Panc1 (cell line): ENCODE results near the gene MACC1. TPM values are rescaled to one million over a fixed set of nuclear protein-coding genes. Genes with fewer than 3 reads are reported as not detected.

ENCODE experiments used
- ATAC-seq: fragments of 200-7000 bp; cut with Tn5 transposase; 2 replicates; pipeline ENCODE4 v1.9.1; 2020; ENCODE audit warnings: mild to moderate bottlenecking, moderate library complexity
- BruUV-seq: library from RNA; stranded (reverse); fragments of 400-500 nt; replicated peaks from 2 replicates; lab custom pipeline; 2021; lab: Mats Ljungman, UMichigan
- CTCF ChIA-PET: fragments of 300-600 bp; sonication (Branson Sonifier 250); formaldehyde crosslinking; loops from one replicate; lab custom pipeline; 2022; ENCODE audit warnings: antibody characterized with exemption; lab: Charles Lee
- POLR2A ChIA-PET: fragments of 300-600 bp; sonication (Branson Sonifier 250); formaldehyde crosslinking; loops from one replicate; lab custom pipeline; 2022; ENCODE audit warnings: antibody characterized with exemption; lab: Charles Lee
- DNase-seq: peaks from one replicate; pipeline ENCODE4 v3.0.0-alpha.2; 2010; ENCODE audit warnings: low read depth, low spot score
- H3K27ac ChIP-seq: 2 replicates; pipeline ENCODE4 v1.5.1; 2011; ENCODE audit warnings: mild to moderate bottlenecking, low read length, inconsistent platforms
- H3K27me3 ChIP-seq: fragments of 200-500 bp; sonication (Bioruptor generic); 2 replicates; pipeline ENCODE4 v1.6.0; 2014; ENCODE audit warnings: low read length, inconsistent platforms; ENCODE audit not compliant: control insufficient read depth, insufficient read depth
- H3K36me3 ChIP-seq: fragments of 200-500 bp; sonication (Bioruptor generic); 2 replicates; pipeline ENCODE4 v1.5.1; 2014; ENCODE audit warnings: inconsistent platforms, mild to moderate bottlenecking, low read length, moderate library complexity; ENCODE audit not compliant: control insufficient read depth, insufficient read depth
- H3K4me1 ChIP-seq: 2 replicates; pipeline ENCODE4 v1.5.1; 2011; ENCODE audit warnings: inconsistent platforms, mild to moderate bottlenecking, low read length, moderate library complexity; ENCODE audit not compliant: control insufficient read depth, insufficient read depth
- H3K4me3 ChIP-seq, 2 experiments: 2 replicates each; pipeline ENCODE4 v1.5.1; 2011 to 2012; ENCODE audit warnings: low read depth in 2 of 2, low read length in 2 of 2, mild to moderate bottlenecking in 2 of 2, inconsistent platforms in 1 of 2, moderate library complexity in 1 of 2
- H3K9me3 ChIP-seq: fragments of 200-500 bp; sonication (Bioruptor generic); 2 replicates; pipeline ENCODE4 v1.5.1; 2014; ENCODE audit warnings: low read depth, mild to moderate bottlenecking, inconsistent platforms, low read length, moderate library complexity; ENCODE audit not compliant: control insufficient read depth, insufficient read depth
- CTCF ChIP-seq: fragments of 450-650 bp; IDR thresholded peaks from 2 replicates; pipeline ENCODE4 v1.5.1; 2017; ENCODE audit warnings: mild to moderate bottlenecking
- POLR2AphosphoS5 ChIP-seq: IDR thresholded peaks from 2 replicates; pipeline ENCODE4 v1.6.1; 2012; ENCODE audit warnings: mild to moderate bottlenecking, low read depth, low read length, moderate library complexity
- SIN3A ChIP-seq: IDR thresholded peaks from 2 replicates; pipeline ENCODE4 v1.6.1; 2012; ENCODE audit warnings: low read depth, mild to moderate bottlenecking, low read length, moderate library complexity, borderline replicate concordance; ENCODE audit not compliant: insufficient read depth
- TCF7L2 ChIP-seq: IDR thresholded peaks from 2 replicates; pipeline ENCODE4 v1.6.1; 2011; ENCODE audit warnings: mild to moderate bottlenecking, low read depth, low read length, inconsistent platforms
- in situ Hi-C: cut with HindIII; loops from 2 replicates; pipeline ENCODE4 v1.10.0; 2016; ENCODE audit warnings: low sequenced_read_pairs, low pct_unique_long_range_greater_than_20kb
- intact Hi-C: fragments of 100-400 bp; cut with micrococcal nuclease; formaldehyde crosslinking; loops from one replicate; pipeline ENCODE4 v1.10.0; 2022; ENCODE audit not compliant: unreplicated experiment
- total RNA-seq: library from RNA; stranded (reverse); gene quantifications from one replicate; pipeline ENCODE4 v1.2.1, GENCODE V29; 2021; ENCODE audit not compliant: unreplicated experiment
- TF ChIP-seq, protein P1 (sequence below), 2 experiments: IDR thresholded peaks; 2 replicates each; pipeline ENCODE4 v1.6.1; 2011 to 2012; ENCODE audit warnings: low read depth in 2 of 2, control low read depth in 1 of 2, low read length in 1 of 2, mild to moderate bottlenecking in 1 of 2, moderate library complexity in 1 of 2; ENCODE audit not compliant: insufficient read depth in 1 of 2

MACC1 gene
- total RNA-seq, 1 experiment from 2014 or later: 0.08 TPM

GRCh38 chr7:20102982-20103381 is 114.2 kb downstream of the MACC1 start:
- in situ Hi-C loops: no loop called here
- TF ChIP-seq, protein P1, sequence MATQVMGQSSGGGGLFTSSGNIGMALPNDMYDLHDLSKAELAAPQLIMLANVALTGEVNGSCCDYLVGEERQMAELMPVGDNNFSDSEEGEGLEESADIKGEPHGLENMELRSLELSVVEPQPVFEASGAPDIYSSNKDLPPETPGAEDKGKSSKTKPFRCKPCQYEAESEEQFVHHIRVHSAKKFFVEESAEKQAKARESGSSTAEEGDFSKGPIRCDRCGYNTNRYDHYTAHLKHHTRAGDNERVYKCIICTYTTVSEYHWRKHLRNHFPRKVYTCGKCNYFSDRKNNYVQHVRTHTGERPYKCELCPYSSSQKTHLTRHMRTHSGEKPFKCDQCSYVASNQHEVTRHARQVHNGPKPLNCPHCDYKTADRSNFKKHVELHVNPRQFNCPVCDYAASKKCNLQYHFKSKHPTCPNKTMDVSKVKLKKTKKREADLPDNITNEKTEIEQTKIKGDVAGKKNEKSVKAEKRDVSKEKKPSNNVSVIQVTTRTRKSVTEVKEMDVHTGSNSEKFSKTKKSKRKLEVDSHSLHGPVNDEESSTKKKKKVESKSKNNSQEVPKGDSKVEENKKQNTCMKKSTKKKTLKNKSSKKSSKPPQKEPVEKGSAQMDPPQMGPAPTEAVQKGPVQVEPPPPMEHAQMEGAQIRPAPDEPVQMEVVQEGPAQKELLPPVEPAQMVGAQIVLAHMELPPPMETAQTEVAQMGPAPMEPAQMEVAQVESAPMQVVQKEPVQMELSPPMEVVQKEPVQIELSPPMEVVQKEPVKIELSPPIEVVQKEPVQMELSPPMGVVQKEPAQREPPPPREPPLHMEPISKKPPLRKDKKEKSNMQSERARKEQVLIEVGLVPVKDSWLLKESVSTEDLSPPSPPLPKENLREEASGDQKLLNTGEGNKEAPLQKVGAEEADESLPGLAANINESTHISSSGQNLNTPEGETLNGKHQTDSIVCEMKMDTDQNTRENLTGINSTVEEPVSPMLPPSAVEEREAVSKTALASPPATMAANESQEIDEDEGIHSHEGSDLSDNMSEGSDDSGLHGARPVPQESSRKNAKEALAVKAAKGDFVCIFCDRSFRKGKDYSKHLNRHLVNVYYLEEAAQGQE (IDR thresholded peaks at IDR 0.05; ENCODE audit: insufficient read depth in 1 of 2, low read depth in 2 of 2, low read length in 1 of 2): no peak
- no peak for TF ChIP-seq SIN3A
- TF ChIP-seq POLR2AphosphoS5: no peak
- TF ChIP-seq CTCF: no peak
- H3K9me3 ChIP-seq: no peaks in the 10 kb centered on the region
- no peak overlapping the region for H3K27ac ChIP-seq
- H3K27me3 ChIP-seq: no peaks in the 10 kb centered on the region
- ChIA-PET CTCF (no interaction called here), POLR2A (no interaction called here)
- BruUV-seq: no TSS peak
- H3K36me3 ChIP-seq: no peaks in the 10 kb centered on the region
- H3K4me3 ChIP-seq: no peak overlapping the region
- no peaks in the 10 kb centered on the region for H3K4me1 ChIP-seq
- intact Hi-C loops: no loop called here
- ATAC-seq (no peak), DNase-seq (no peak)

DNA sequence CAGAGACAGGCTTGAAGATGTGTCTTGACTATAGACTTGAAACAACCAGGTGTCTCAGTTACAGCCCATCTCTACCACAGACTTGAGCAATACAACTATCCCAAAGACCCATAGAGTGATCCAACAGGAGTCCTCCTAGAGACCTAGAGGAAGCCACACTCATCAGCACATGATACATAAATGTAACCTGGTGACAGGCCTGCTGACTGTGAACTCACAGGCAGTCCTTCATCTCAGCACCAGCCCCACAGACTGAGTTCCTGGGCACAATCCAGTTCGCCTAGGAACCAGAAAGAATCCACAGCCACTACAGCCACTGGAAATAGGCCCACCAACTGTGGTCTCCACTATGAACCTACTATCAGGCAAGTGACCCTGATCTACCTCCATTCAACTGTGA is 121.3 kb downstream of the MACC1 start:
- no TSS peak for BruUV-seq
- H3K27ac ChIP-seq: no peak overlapping the region
- ATAC-seq (no peak), DNase-seq (no peak)
- in situ Hi-C loops: no loop called here
- H3K4me1 ChIP-seq: no peaks in the 10 kb centered on the region
- intact Hi-C loops: no loop called here
- TF ChIP-seq TCF7L2 (no peak), POLR2AphosphoS5 (no peak), CTCF (no peak), SIN3A (no peak)
- TF ChIP-seq, protein P1 (IDR thresholded peaks at IDR 0.05; ENCODE audit: insufficient read depth in 1 of 2, low read depth in 2 of 2, low read length in 1 of 2): no peak
- no peak overlapping the region for H3K4me3 ChIP-seq
- H3K36me3 ChIP-seq: no peaks in the 10 kb centered on the region
- H3K9me3 ChIP-seq: no peaks in the 10 kb centered on the region
- ChIA-PET CTCF (interaction anchor here (0.7 kb wide), 1 partner anchor 201 kb away, joined by 3 read pairs; no protein-coding TSS in a partner anchor), POLR2A (no interaction called here)
- no peaks in the 10 kb centered on the region for H3K27me3 ChIP-seq
